HL-60 (cell line): ENCODE measurements around the gene LRRC4C.

ENCODE experiments used
- DNase-seq, 2 experiments: peaks; one replicate each; pipeline ENCODE4 v3.0.0-alpha.2; 2010 to 2020; ENCODE audit warnings: low read depth in 1 of 2, low spot score in 1 of 2
- H3K27ac ChIP-seq: fragments of 250-450 bp; sonication (Bioruptor Pico); replicated peaks from 2 replicates; pipeline ENCODE4 v1.5.1; 2020; ENCODE audit warnings: mild to moderate bottlenecking, moderate library complexity
- H3K27me3 ChIP-seq: fragments of 250-450 bp; sonication (Bioruptor Pico); 2 replicates; pipeline ENCODE4 v1.5.1; 2021; ENCODE audit warnings: mild to moderate bottlenecking, moderate library complexity; ENCODE audit not compliant: insufficient read depth, poor library complexity, severe bottlenecking
- H3K4me3 ChIP-seq: replicated peaks from 2 replicates; pipeline ENCODE4 v1.5.1; 2011; ENCODE audit warnings: mild to moderate bottlenecking, control low read depth, low read length; ENCODE audit not compliant: insufficient read depth
- GABPA ChIP-seq: IDR thresholded peaks from 2 replicates; pipeline ENCODE4 v1.6.1; 2012; ENCODE audit warnings: low read depth
- POLR2AphosphoS5 ChIP-seq: IDR thresholded peaks from 2 replicates; pipeline ENCODE4 v1.6.1; 2012; ENCODE audit warnings: low read depth
- SPI1 ChIP-seq: IDR thresholded peaks from 2 replicates; pipeline ENCODE4 v1.6.1; 2012; ENCODE audit warnings: low read depth, mild to moderate bottlenecking, borderline replicate concordance
- TF ChIP-seq, protein P1 (sequence below): IDR thresholded peaks from 2 replicates; pipeline ENCODE4 v1.6.1; 2012; ENCODE audit warnings: low read depth; ENCODE audit not compliant: insufficient replicate concordance
- TF ChIP-seq, protein P2 (sequence below): IDR thresholded peaks from one replicate; pipeline ENCODE4 v1.5.1; 2011; ENCODE audit warnings: low read length, control low read depth, inconsistent platforms; ENCODE audit not compliant: insufficient read depth

The LRRC4C gene

DNA sequence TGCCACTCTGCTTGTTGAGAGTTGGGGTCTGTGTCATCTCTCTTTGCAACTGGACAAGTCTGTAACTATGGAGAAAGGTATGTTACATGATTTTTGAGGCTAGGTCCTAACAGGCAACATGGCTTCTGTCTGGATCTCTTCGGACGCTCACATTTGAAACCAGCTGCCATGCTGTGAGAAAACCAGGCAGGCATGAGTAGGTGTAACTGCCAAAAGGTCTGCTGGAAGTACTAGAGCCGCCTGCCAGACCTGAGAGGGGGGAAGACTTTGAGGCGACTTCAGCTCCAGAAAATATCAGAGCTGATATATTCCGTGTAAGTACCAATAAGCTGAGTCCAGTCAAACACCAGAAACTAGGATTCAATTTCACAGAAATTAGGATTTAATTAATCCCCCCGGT, 579.5 kb downstream of the LRRC4C start:
- H3K27ac ChIP-seq: no peak overlapping the region
- no peaks in the 10 kb centered on the region for H3K27me3 ChIP-seq
- TF ChIP-seq, protein P1, sequence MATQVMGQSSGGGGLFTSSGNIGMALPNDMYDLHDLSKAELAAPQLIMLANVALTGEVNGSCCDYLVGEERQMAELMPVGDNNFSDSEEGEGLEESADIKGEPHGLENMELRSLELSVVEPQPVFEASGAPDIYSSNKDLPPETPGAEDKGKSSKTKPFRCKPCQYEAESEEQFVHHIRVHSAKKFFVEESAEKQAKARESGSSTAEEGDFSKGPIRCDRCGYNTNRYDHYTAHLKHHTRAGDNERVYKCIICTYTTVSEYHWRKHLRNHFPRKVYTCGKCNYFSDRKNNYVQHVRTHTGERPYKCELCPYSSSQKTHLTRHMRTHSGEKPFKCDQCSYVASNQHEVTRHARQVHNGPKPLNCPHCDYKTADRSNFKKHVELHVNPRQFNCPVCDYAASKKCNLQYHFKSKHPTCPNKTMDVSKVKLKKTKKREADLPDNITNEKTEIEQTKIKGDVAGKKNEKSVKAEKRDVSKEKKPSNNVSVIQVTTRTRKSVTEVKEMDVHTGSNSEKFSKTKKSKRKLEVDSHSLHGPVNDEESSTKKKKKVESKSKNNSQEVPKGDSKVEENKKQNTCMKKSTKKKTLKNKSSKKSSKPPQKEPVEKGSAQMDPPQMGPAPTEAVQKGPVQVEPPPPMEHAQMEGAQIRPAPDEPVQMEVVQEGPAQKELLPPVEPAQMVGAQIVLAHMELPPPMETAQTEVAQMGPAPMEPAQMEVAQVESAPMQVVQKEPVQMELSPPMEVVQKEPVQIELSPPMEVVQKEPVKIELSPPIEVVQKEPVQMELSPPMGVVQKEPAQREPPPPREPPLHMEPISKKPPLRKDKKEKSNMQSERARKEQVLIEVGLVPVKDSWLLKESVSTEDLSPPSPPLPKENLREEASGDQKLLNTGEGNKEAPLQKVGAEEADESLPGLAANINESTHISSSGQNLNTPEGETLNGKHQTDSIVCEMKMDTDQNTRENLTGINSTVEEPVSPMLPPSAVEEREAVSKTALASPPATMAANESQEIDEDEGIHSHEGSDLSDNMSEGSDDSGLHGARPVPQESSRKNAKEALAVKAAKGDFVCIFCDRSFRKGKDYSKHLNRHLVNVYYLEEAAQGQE: no peak
- TF ChIP-seq POLR2AphosphoS5 (no peak), SPI1 (no peak), GABPA (no peak)
- TF ChIP-seq, protein P2, sequence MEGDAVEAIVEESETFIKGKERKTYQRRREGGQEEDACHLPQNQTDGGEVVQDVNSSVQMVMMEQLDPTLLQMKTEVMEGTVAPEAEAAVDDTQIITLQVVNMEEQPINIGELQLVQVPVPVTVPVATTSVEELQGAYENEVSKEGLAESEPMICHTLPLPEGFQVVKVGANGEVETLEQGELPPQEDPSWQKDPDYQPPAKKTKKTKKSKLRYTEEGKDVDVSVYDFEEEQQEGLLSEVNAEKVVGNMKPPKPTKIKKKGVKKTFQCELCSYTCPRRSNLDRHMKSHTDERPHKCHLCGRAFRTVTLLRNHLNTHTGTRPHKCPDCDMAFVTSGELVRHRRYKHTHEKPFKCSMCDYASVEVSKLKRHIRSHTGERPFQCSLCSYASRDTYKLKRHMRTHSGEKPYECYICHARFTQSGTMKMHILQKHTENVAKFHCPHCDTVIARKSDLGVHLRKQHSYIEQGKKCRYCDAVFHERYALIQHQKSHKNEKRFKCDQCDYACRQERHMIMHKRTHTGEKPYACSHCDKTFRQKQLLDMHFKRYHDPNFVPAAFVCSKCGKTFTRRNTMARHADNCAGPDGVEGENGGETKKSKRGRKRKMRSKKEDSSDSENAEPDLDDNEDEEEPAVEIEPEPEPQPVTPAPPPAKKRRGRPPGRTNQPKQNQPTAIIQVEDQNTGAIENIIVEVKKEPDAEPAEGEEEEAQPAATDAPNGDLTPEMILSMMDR: no peak
- DNase-seq: no peak
- no peak overlapping the region for H3K4me3 ChIP-seq

DNA sequence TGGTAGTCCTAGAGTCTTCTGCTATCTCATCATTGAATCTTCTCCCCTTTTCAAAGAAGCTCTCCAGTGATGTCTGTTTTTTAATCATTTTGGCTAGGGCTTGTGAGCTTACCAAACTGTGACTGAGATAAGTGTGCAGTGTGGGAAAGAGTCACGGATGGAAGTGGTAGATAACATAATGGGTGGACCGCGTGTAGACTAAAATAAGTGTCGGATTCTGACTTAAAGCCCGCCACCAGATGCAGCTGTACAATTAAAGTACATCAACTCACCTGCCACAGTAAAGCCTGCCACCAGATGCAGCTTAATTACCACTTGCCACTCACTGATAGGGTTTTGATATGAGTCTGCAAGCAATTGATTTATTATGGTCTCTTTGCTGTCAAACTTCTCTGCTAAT, 581.5 kb downstream of the LRRC4C start:
- H3K27me3 ChIP-seq: no peaks in the 10 kb centered on the region
- no peak overlapping the region for H3K27ac ChIP-seq
- TF ChIP-seq, protein P2: no peak
- TF ChIP-seq SPI1: no peak
- TF ChIP-seq, protein P1: no peak
- TF ChIP-seq POLR2AphosphoS5: no peak
- TF ChIP-seq GABPA: no peak
- DNase-seq: no peak
- H3K4me3 ChIP-seq: no peak overlapping the region

DNA sequence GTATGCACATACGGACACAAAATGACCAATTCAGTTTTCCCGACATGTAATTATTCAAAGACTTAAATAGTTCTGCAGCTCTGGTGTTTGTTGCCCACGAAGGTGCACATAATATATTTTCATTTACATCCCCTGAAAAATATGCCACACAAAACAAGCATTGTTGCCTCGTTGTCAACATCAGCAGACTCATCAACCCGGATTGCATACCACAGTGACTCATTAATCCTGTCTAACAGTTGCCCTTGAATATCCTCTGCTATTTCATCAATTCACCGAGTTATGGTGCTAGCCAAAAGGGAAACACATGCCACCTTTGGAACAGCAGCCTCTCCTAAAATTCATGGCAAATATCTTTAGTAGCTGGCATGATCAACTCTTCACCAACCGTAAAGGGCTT, 582.2 kb downstream of the LRRC4C start:
- TF ChIP-seq GABPA (no peak), SPI1 (no peak), POLR2AphosphoS5 (no peak)
- TF ChIP-seq, protein P1: no peak
- TF ChIP-seq, protein P2: no peak
- Histone ChIP-seq H3K4me3 (no peak overlapping the region), H3K27ac (no peak overlapping the region), H3K27me3 (no peaks in the 10 kb centered on the region)
- no peak for DNase-seq
